ENCODE measurements around the gene MACROD2.

The MACROD2 gene

GRCh38 chr20:14792915-14793314 is 797.6 kb downstream of the MACROD2 start:
- H3K27ac ChIP-seq = no peak overlapping the region
- no peak for TF ChIP-seq ZFX (IDR thresholded peaks at IDR 0.05; ENCODE audit: borderline replicate concordance)
- TF ChIP-seq CTCF (IDR thresholded peaks at IDR 0.05) = no peak

- H3K27ac ChIP-seq = no peak overlapping the region
- TF ChIP-seq ZFX (IDR thresholded peaks at IDR 0.05; ENCODE audit: borderline replicate concordance) = no peak
- no peak for TF ChIP-seq CTCF (IDR thresholded peaks at IDR 0.05)
Measured at GRCh38 chr20:14799545-14800216, 804.4 kb downstream of the MACROD2 start.

- TF ChIP-seq ZFX (IDR thresholded peaks at IDR 0.05; ENCODE audit: borderline replicate concordance) = no peak
- no peak for TF ChIP-seq CTCF (IDR thresholded peaks at IDR 0.05)
- no peak overlapping the region for H3K27ac ChIP-seq
Measured at GRCh38 chr20:14800707-14801425, 805.5 kb downstream of the MACROD2 start.

DNA sequence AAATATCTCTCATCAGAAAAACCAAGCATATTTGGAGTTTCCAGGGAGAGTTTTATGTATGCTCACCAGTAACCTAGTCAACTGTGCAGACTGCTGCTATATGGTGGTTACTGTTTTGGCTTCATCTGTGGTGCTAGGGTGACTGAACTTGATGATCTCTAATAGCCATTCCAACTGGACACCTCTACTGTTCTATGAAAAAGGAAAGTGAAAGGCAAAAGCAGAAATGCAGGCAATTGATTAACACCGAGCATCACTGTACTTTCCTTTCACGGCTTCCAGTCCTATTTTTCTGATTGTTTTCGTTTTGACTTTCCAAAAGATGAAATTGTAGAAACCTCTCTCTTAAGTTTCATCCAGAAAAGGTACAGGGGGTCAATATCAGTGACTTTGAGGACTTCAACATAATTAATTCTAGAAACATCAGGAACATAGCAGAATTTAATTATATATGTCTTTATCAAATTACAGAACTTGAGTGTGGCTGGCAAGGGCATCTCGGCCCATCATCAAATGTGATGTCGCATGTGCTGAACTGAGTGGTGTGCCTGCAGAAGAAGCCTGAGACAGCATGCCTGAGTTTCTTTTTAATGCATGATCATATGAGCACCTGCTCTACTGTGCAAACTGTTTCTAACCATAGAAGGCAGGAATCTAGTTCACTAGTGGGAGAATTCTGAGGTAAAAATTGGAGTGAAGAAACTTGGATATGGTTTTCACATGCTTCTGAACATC is 806.4 kb downstream of the MACROD2 start:
- no peak overlapping the region for H3K27ac ChIP-seq
- TF ChIP-seq CTCF (IDR thresholded peaks at IDR 0.05) (no peak), ZFX (IDR thresholded peaks at IDR 0.05; ENCODE audit: borderline replicate concordance) (no peak)

DNA sequence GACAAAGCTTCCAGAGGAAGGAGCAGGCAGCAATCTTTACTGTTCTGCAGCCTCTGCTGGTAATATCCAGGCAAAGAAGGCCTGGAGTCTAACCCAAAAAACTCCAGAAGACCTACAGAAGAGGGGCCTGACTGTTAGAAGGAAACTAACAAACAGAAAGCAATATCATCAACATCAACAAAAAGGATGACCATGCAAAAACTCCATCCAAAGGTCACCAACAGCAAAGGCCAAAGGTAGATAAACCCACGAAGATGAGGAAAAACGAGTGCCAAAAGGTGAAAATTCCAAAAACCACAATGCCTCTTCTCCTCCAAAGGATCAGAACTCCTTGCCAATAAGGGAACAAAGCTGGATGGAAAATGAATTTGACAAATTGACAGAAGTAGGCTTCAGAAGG is 811.9 kb downstream of the MACROD2 start:
- no peak for TF ChIP-seq ZFX (IDR thresholded peaks at IDR 0.05; ENCODE audit: borderline replicate concordance)
- TF ChIP-seq CTCF (IDR thresholded peaks at IDR 0.05) = no peak

GRCh38 chr20:14815340-14815739 is 820.0 kb downstream of the MACROD2 start:
- H3K27ac ChIP-seq = no peak overlapping the region
- TF ChIP-seq CTCF (IDR thresholded peaks at IDR 0.05) (no peak), ZFX (IDR thresholded peaks at IDR 0.05; ENCODE audit: borderline replicate concordance) (no peak)

More for the DNA sequence above, 811.9 kb downstream of the MACROD2 start:
- no peak overlapping the region for H3K27ac ChIP-seq
